Measurements from ENCODE around the gene STAP2.

DNA sequence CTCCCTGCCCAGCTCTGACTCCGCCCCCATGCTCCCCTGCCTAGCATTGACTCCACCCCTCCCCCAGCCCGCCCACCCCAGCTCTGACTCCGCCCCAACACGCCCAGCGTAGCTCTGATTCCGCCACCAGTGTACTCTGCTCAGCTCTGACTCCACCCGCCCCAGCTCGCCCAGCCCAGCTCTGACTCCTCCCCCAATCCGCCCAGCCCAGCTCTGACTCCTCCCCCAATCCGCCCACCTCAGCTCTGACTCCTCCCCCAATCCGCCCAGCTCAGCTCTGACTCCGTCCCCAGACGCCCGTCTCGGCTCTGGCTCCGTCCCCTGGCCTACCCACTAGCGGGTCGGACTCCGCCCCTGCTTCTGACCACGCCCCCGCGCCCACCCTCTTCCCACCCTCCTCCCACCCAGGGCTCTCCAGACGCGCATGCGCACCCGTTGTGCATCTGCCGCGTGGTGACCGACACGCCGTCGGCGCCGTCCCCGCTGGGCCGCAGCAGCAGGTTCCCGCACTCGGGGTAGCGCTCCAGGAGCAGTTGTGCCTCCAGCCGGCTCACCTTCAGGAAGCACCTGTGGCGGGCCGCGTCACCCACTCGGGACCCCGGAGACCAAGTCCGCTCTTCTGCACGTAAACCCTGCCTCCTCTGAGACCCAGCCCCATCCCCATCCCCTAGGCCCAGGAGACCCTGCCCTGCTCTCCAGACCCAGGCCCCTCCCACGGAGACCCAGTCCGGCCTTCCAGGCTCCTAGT is 10.2 kb downstream of the STAP2 start:
- peak; percentile 40 for TF ChIP-seq POLR2A (IDR thresholded peaks at IDR 0.05; ENCODE audit: low read length)
- TF ChIP-seq GATA1 (IDR thresholded peaks at IDR 0.05; ENCODE audit: low read depth, low read length), result no peak
